ENCODE data around the gene ADAMTS17. TPM values are rescaled to one million over a fixed set of nuclear protein-coding genes. Genes with fewer than 3 reads are reported as not detected.

The ADAMTS17 gene
- total RNA-seq, 1 experiment from 2014 or later, result 5.1 TPM

- DNase-seq (ENCODE audit: low read depth), result no peak
Observed at GRCh38 chr15:100053474-100054121, 288.2 kb downstream of the ADAMTS17 start.

GRCh38 chr15:100052716-100053473, 288.9 kb downstream of the ADAMTS17 start:
- DNase-seq (ENCODE audit: low read depth), result no peak

GRCh38 chr15:100050877-100051786, 290.6 kb downstream of the ADAMTS17 start:
- no peak for DNase-seq (ENCODE audit: low read depth)

- no peak for DNase-seq (ENCODE audit: low read depth)
Observed at GRCh38 chr15:100049936-100050876, 291.6 kb downstream of the ADAMTS17 start.

GRCh38 chr15:100049483-100049882, 292.3 kb downstream of the ADAMTS17 start:
- no peak for DNase-seq (ENCODE audit: low read depth)

- DNase-seq (ENCODE audit: low read depth), result no peak
Observed at GRCh38 chr15:100048736-100049135, 293.0 kb downstream of the ADAMTS17 start.

GRCh38 chr15:100043692-100044091, 298.1 kb downstream of the ADAMTS17 start:
- DNase-seq (ENCODE audit: low read depth), result peak; percentile 14

GRCh38 chr15:100043068-100043641, 298.6 kb downstream of the ADAMTS17 start:
- peak; percentile 65 for DNase-seq (ENCODE audit: low read depth)

- peak; percentile 43 for DNase-seq (ENCODE audit: low read depth)
Observed at GRCh38 chr15:100042558-100042957, 299.2 kb downstream of the ADAMTS17 start.

GRCh38 chr15:100041127-100041828, 300.5 kb downstream of the ADAMTS17 start:
- no peak for DNase-seq (ENCODE audit: low read depth)

GRCh38 chr15:100039994-100040393, 301.8 kb downstream of the ADAMTS17 start:
- DNase-seq (ENCODE audit: low read depth), result no peak

- no peak for DNase-seq (ENCODE audit: low read depth)
Observed at GRCh38 chr15:100038736-100039135, 303.0 kb downstream of the ADAMTS17 start.

GRCh38 chr15:100037901-100038300, 303.9 kb downstream of the ADAMTS17 start:
- no peak for DNase-seq (ENCODE audit: low read depth)

- no peak for DNase-seq (ENCODE audit: low read depth)
Observed at GRCh38 chr15:100036015-100036414, 305.8 kb downstream of the ADAMTS17 start.

GRCh38 chr15:100034191-100034590, 307.6 kb downstream of the ADAMTS17 start:
- no peak for DNase-seq (ENCODE audit: low read depth)

GRCh38 chr15:100033140-100033857, 308.5 kb downstream of the ADAMTS17 start:
- peak; percentile 25 for DNase-seq (ENCODE audit: low read depth)

GRCh38 chr15:100032358-100033085, 309.3 kb downstream of the ADAMTS17 start:
- DNase-seq (ENCODE audit: low read depth), result peak; percentile 57

- no peak for DNase-seq (ENCODE audit: low read depth)
Observed at GRCh38 chr15:100031665-100032357, 310.0 kb downstream of the ADAMTS17 start.
